CD14-positive monocyte (primary cell): Measurements from ENCODE around the gene TYMP. TPM values are rescaled to one million over a fixed set of nuclear protein-coding genes. Genes with fewer than 3 reads are reported as not detected.

Experiments
- DNase-seq, 3 donors: peaks; one replicate each; pipeline ENCODE4 v3.0.0-alpha.2; 2011 to 2022
- H2AFZ ChIP-seq: 2 replicates; pipeline ENCODE4 v1.6.0; 2012; ENCODE audit warnings: mild to moderate bottlenecking, low read depth, low read length, inconsistent platforms; ENCODE audit not compliant: insufficient read depth, poor library complexity, severe bottlenecking
- H3K27ac ChIP-seq, 2 donors: 1 replicate in 1 of 2; 2 replicates in 1 of 2; pipeline ENCODE4 v1.5.1; 2012 to 2013; ENCODE audit warnings: low read length in 2 of 2, control low read depth in 1 of 2, inconsistent platforms in 1 of 2, low read depth in 1 of 2, mild to moderate bottlenecking in 1 of 2
- H3K27me3 ChIP-seq, 2 donors: one replicate each; pipeline versions ENCODE4 v1.6.0 to v1.6.1; 2011 to 2013; ENCODE audit warnings: low read length in 2 of 2; ENCODE audit not compliant: control insufficient read depth in 2 of 2, insufficient read depth in 2 of 2
- H3K36me3 ChIP-seq, 2 donors: replicated peaks in 1 of 2; 1 replicate in 1 of 2; 2 replicates in 1 of 2; pipeline versions ENCODE4 v1.5.1 to v1.6.1; 2012 to 2013; ENCODE audit warnings: low read length in 2 of 2, control low read depth in 1 of 2, inconsistent platforms in 1 of 2, mild to moderate bottlenecking in 1 of 2; ENCODE audit not compliant: insufficient read depth in 2 of 2, control insufficient read depth in 1 of 2
- H3K4me1 ChIP-seq, 2 donors: 1 replicate in 1 of 2; 2 replicates in 1 of 2; pipeline versions ENCODE4 v1.5.1 to v1.6.1; 2012 to 2013; ENCODE audit warnings: low read length in 2 of 2, control low read depth in 1 of 2, inconsistent platforms in 1 of 2, mild to moderate bottlenecking in 1 of 2, moderate library complexity in 1 of 2; ENCODE audit not compliant: insufficient read depth in 2 of 2, control insufficient read depth in 1 of 2
- H3K4me2 ChIP-seq: replicated peaks from 2 replicates; pipeline ENCODE3; 2012; ENCODE audit warnings: low read length, moderate library complexity, mild to moderate bottlenecking; ENCODE audit not compliant: poor library complexity, severe bottlenecking; ENCODE audit errors: extremely low read depth
- H3K4me3 ChIP-seq, 3 experiments: fragments of 200-600 bp in 1 of 3; sonication (generic) in 1 of 3; replicated peaks in 1 of 3; 1 replicate in 2 of 3; 2 replicates in 1 of 3; pipeline ENCODE4 v1.5.1; 2011 to 2013; ENCODE audit warnings: low read length in 3 of 3, mild to moderate bottlenecking in 3 of 3, control low read depth in 2 of 3, low read depth in 2 of 3, inconsistent platforms in 1 of 3, moderate library complexity in 1 of 3
- H3K79me2 ChIP-seq: 2 replicates; pipeline ENCODE4 v1.6.0; 2012; ENCODE audit warnings: mild to moderate bottlenecking, control low read depth, inconsistent platforms, low read length, moderate library complexity; ENCODE audit not compliant: insufficient read depth
- H3K9ac ChIP-seq: 2 replicates; pipeline ENCODE4 v1.6.0; 2017; ENCODE audit warnings: low read length, mild to moderate bottlenecking; ENCODE audit not compliant: insufficient read depth, poor library complexity, severe bottlenecking
- H3K9me3 ChIP-seq, 2 donors: replicated peaks in 1 of 2; 1 replicate in 1 of 2; 2 replicates in 1 of 2; pipeline versions ENCODE4 v1.5.1 to v1.6.1; 2012 to 2013; ENCODE audit warnings: low read length in 2 of 2, control low read depth in 1 of 2; ENCODE audit not compliant: control insufficient read depth in 1 of 2, insufficient read depth in 1 of 2
- H4K20me1 ChIP-seq: 2 replicates; pipeline ENCODE4 v1.6.0; 2012; ENCODE audit warnings: mild to moderate bottlenecking, low read length, control low read depth, moderate library complexity; ENCODE audit not compliant: insufficient read depth
- H3K27ac Mint-ChIP-seq, 7 donors: one replicate each; pipeline ENCODE4 v1.8.0; 2020; ENCODE audit warnings: mild to moderate bottlenecking in 7 of 7, mixed read lengths in 7 of 7, moderate library complexity in 6 of 7, inconsistent platforms in 2 of 7
- H3K27me3 Mint-ChIP-seq, 3 donors: one replicate each; pipeline ENCODE4 v1.8.0; 2021 to 2022; ENCODE audit warnings: low read depth in 3 of 3, mild to moderate bottlenecking in 3 of 3, mixed read lengths in 3 of 3, moderate library complexity in 3 of 3, inconsistent platforms in 1 of 3
- H3K36me3 Mint-ChIP-seq, 2 donors: one replicate each; pipeline ENCODE4 v1.8.0; 2020; ENCODE audit warnings: mixed read lengths in 2 of 2, inconsistent platforms in 1 of 2, mild to moderate bottlenecking in 1 of 2
- H3K4me1 Mint-ChIP-seq: one replicate; pipeline ENCODE4 v1.8.0; 2020; ENCODE audit warnings: mild to moderate bottlenecking, mixed read lengths
- H3K4me3 Mint-ChIP-seq, 2 donors: one replicate each; pipeline ENCODE4 v1.8.0; 2020; ENCODE audit warnings: mild to moderate bottlenecking in 2 of 2, mixed read lengths in 2 of 2, moderate library complexity in 1 of 2
- H3K9me3 Mint-ChIP-seq, 7 donors: one replicate each; pipeline ENCODE4 v1.8.0; 2020 to 2022; ENCODE audit warnings: mixed read lengths in 7 of 7, mild to moderate bottlenecking in 6 of 7, moderate library complexity in 6 of 7, inconsistent platforms in 2 of 7
- CTCF ChIP-seq: fragments of 200-600 bp; IDR thresholded peaks from one replicate; pipeline ENCODE4 v1.8.0; 2022; ENCODE audit warnings: antibody characterized with exemption, mild to moderate bottlenecking
- WGBS: methylation state at CpG from one replicate; pipeline ENCODE4 v1.1.5; 2013; ENCODE audit warnings: missing lambda C conversion rate; ENCODE audit not compliant: insufficient coverage; 5-methylcytosine and 5-hydroxymethylcytosine counted together
- intact Hi-C, 2 donors: fragments of 100-400 bp; cut with micrococcal nuclease; formaldehyde crosslinking; loops; one replicate each; pipeline versions ENCODE4 v1.15.0 to v1.15.1; 2023
- polyA plus RNA-seq, 3 donors: library from polyadenylated mRNA; depleted of rRNA in 1 of 3; unstranded in 2 of 3; stranded (reverse) in 1 of 3; fragments of 300-500 nt in 2 of 3; fragments of >200 nt in 1 of 3; fragmentation: Illumina TruSeq in 2 of 3; gene quantifications; 1 replicate in 2 of 3; 2 replicates in 1 of 3; pipeline ENCODE4 v1.2.3, GENCODE V29; 2012 to 2021

Gene TYMP
- polyA plus RNA-seq, 3 donors, result 787 to 994 (median 955) TPM

GRCh38 chr22:50500452-50500851, 29.4 kb downstream of the TYMP start:
- H3K4me3 ChIP-seq, result no peak overlapping the region
- no peaks in the 10 kb centered on the region for H4K20me1 ChIP-seq
- no peak overlapping the region for H3K4me2 ChIP-seq
- no peak for DNase-seq
- no peak overlapping the region for H3K9ac ChIP-seq
- no peak overlapping the region for H3K27ac ChIP-seq
- H3K4me1 ChIP-seq, result no peaks in the 10 kb centered on the region
- H3K4me3 Mint-ChIP-seq, result no peak overlapping the region
- H3K9me3 Mint-ChIP-seq, result no peaks in the 10 kb centered on the region
- TF ChIP-seq CTCF, result no peak
- H3K9me3 ChIP-seq, result no peaks in the 10 kb centered on the region
- H3K27me3 Mint-ChIP-seq, result peaks cover 5 to 10% (median 10%) of the 10 kb centered on the region in 3 donors
- intact Hi-C loops, result no loop called here
- peaks cover 25 to 28% of the 10 kb centered on the region in 2 donors for H3K36me3 ChIP-seq
- H3K27me3 ChIP-seq, result no peaks in the 10 kb centered on the region
- H3K79me2 ChIP-seq, result peaks cover 8% of the 10 kb centered on the region
- peaks cover 10 to 20% of the 10 kb centered on the region in 2 donors for H3K36me3 Mint-ChIP-seq
- peaks cover 2% of the 10 kb centered on the region for H3K4me1 Mint-ChIP-seq
- H2AFZ ChIP-seq, result no peak overlapping the region
- H3K27ac Mint-ChIP-seq, result no peak overlapping the region
- WGBS, result 93% methylated on average over 11 of the region's 12 CpGs

- Histone ChIP-seq H3K79me2 (no peaks in the 10 kb centered on the region), H3K9ac (no peak overlapping the region), H4K20me1 (no peaks in the 10 kb centered on the region), H3K36me3 (peaks cover 13 to 15% of the 10 kb centered on the region in 2 donors), H3K27me3 (no peaks in the 10 kb centered on the region), H3K4me1 (no peaks in the 10 kb centered on the region), H3K4me3 (no peak overlapping the region), H3K4me2 (no peak overlapping the region), H3K9me3 (no peaks in the 10 kb centered on the region), H2AFZ (no peak overlapping the region), H3K27ac (no peak overlapping the region)
- peak; percentile 34 to 58 (median 53) for DNase-seq
- intact Hi-C loops, result loop anchor here (5.0 to 10.0 kb wide), 2 partner anchors 144 to 246 kb away; partner anchors contain the start of gene HDAC10 (in 2 of the 2)
- peak; percentile 66 for TF ChIP-seq CTCF
- H3K4me3 Mint-ChIP-seq, result no peak overlapping the region
- H3K27ac Mint-ChIP-seq, result no peak overlapping the region
- no peaks in the 10 kb centered on the region for H3K9me3 Mint-ChIP-seq
- WGBS, result 24% methylated on average over 5 of the region's 13 CpGs
- peaks cover 2% of the 10 kb centered on the region for H3K4me1 Mint-ChIP-seq
- peaks cover 5 to 14% of the 10 kb centered on the region in 2 donors for H3K36me3 Mint-ChIP-seq
- H3K27me3 Mint-ChIP-seq, result peaks cover 6 to 10% (median 10%) of the 10 kb centered on the region in 3 donors
Observed at GRCh38 chr22:50498322-50498890, 31.4 kb downstream of the TYMP start.
